ENCODE data around the gene CSMD2. TPM values are rescaled to one million over a fixed set of nuclear protein-coding genes. Genes with fewer than 3 reads are reported as not detected.

Gene CSMD2
- total RNA-seq, 5 donors from 2014 or later (not counting 1 experiment from before 2014, with no cell fraction given), result 0.03 TPM; not detected in 4

- POLR2A ChIA-PET, result no interaction called here
- peaks cover 3 to 12% (median 4%) of the 10 kb centered on the region in 3 donors for H3K4me1 Mint-ChIP-seq
- 18% methylated on average over 7 of the region's 9 CpGs for WGBS (ENCODE audit: insufficient coverage)
- Histone ChIP-seq H3K36me3 (ENCODE audit: control insufficient read depth in 2 of 2, extremely low read depth in 1 of 2, insufficient read depth in 1 of 2, low read length in 1 of 2) (no peaks in the 10 kb centered on the region), H3K27me3 (replicated peaks in 1 of 2; ENCODE audit: control insufficient read depth in 2 of 2, extremely low read depth in 1 of 2, insufficient read depth in 2 of 2, low read length in 1 of 2) (peaks cover 0 to 32% of the 10 kb centered on the region in 2 experiments), H3K27ac (ENCODE audit: low read length) (no peak overlapping the region), H3K4me1 (ENCODE audit: control insufficient read depth in 1 of 2, extremely low read depth in 1 of 2, insufficient read depth in 2 of 2, low read length in 2 of 2) (peaks cover 0 to 6% of the 10 kb centered on the region in 2 experiments), H3K9me3 (no peaks in the 10 kb centered on the region), H3K4me3 (ENCODE audit: control insufficient read depth in 1 of 2, extremely low read depth in 1 of 2, low read length in 1 of 2) (no peak overlapping the region)
- no peak for ATAC-seq (replicated peaks in 1 of 4)
- peak in 1 of 35 experiments; percentile 21 for DNase-seq
- peak overlapping the region in 1 of 3 donors; percentile 8 for H3K4me3 Mint-ChIP-seq
- peaks cover 33 to 45% of the 10 kb centered on the region in 2 donors for H3K27me3 Mint-ChIP-seq
- no peak overlapping the region for H3K27ac Mint-ChIP-seq
- H3K36me3 Mint-ChIP-seq, result no peaks in the 10 kb centered on the region
- CTCF ChIA-PET, result no interaction called here
- H3K9me3 Mint-ChIP-seq, result no peaks in the 10 kb centered on the region
Measured at GRCh38 chr1:33634806-33635205, 530.2 kb downstream of the CSMD2 start.

GRCh38 chr1:33634143-33634542 lies 530.9 kb downstream of the CSMD2 start:
- Histone ChIP-seq H3K27me3 (replicated peaks in 1 of 2; ENCODE audit: control insufficient read depth in 2 of 2, extremely low read depth in 1 of 2, insufficient read depth in 2 of 2, low read length in 1 of 2) (peaks cover 0 to 32% of the 10 kb centered on the region in 2 experiments), H3K4me1 (ENCODE audit: control insufficient read depth in 1 of 2, extremely low read depth in 1 of 2, insufficient read depth in 2 of 2, low read length in 2 of 2) (peaks cover 0 to 6% of the 10 kb centered on the region in 2 experiments), H3K4me3 (ENCODE audit: control insufficient read depth in 1 of 2, extremely low read depth in 1 of 2, low read length in 1 of 2) (no peak overlapping the region), H3K9me3 (no peaks in the 10 kb centered on the region), H3K36me3 (ENCODE audit: control insufficient read depth in 2 of 2, extremely low read depth in 1 of 2, insufficient read depth in 1 of 2, low read length in 1 of 2) (no peaks in the 10 kb centered on the region), H3K27ac (ENCODE audit: low read length) (no peak overlapping the region)
- ChIA-PET CTCF (interaction anchor here in 1 of 2 donors (0.9 kb wide), 1 partner anchor 26 kb away, joined by 4 read pairs; no protein-coding TSS in a partner anchor), POLR2A (no interaction called here)
- Mint-ChIP-seq H3K4me3 (no peak overlapping the region), H3K4me1 (peaks cover 3 to 12% (median 4%) of the 10 kb centered on the region in 3 donors), H3K27me3 (peaks cover 33 to 43% of the 10 kb centered on the region in 2 donors), H3K9me3 (no peaks in the 10 kb centered on the region), H3K36me3 (no peaks in the 10 kb centered on the region), H3K27ac (no peak overlapping the region)
- WGBS (ENCODE audit: insufficient coverage), result no CpG with 5 or more reads among the region's 5 CpGs
- DNase-seq, result no peak
- ATAC-seq (replicated peaks in 1 of 4), result no peak

DNA sequence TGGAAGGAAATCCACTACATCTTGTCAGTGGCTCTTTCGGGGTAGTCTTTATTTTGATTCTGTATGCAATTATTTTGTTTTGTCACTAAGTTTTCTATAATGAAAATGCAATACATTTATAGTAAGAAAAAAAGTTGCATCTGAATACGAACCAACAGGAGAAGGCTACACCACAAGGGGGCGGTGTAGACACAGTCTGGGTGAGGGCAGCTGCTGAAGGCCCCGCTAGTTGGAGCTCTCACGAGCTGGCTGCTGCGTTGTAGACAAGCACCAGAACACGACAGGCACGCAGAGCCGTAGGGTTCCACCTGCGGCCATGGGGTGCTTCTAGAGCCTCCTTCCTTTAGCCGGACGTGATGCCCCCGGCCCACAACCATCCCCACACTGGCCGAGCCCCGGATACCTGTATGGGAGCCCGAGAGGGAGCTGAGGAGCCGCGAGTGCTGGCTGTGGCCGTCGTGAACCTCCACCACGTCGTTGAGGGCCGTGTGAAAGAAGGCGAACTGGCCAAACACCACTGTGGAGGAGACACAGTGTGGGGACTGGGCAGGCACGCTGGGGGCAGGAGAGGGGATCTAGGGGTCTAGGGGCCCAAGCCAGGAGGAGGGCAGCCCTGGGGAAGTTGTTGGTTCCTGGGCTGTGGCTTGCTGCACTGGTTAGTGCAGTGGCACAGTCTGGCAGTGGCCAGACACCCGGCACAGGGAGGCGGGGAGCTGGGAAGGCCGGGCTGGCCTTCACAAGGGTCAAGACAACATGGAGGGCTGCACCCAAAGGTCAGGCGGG lies 531.8 kb downstream of the CSMD2 start:
- Mint-ChIP-seq H3K27me3 (peaks cover 31 to 43% of the 10 kb centered on the region in 2 donors), H3K36me3 (no peaks in the 10 kb centered on the region), H3K9me3 (no peaks in the 10 kb centered on the region), H3K27ac (no peak overlapping the region), H3K4me3 (peak overlapping the region in 1 of 3 donors; percentile 62), H3K4me1 (peaks cover 3 to 12% (median 4%) of the 10 kb centered on the region in 3 donors)
- 37% methylated on average over 26 of the region's 29 CpGs for WGBS (ENCODE audit: insufficient coverage)
- Histone ChIP-seq H3K27ac (ENCODE audit: low read length) (no peak overlapping the region), H3K36me3 (ENCODE audit: control insufficient read depth in 2 of 2, extremely low read depth in 1 of 2, insufficient read depth in 1 of 2, low read length in 1 of 2) (no peaks in the 10 kb centered on the region), H3K4me3 (ENCODE audit: control insufficient read depth in 1 of 2, extremely low read depth in 1 of 2, low read length in 1 of 2) (no peak overlapping the region), H3K4me1 (ENCODE audit: control insufficient read depth in 1 of 2, extremely low read depth in 1 of 2, insufficient read depth in 2 of 2, low read length in 2 of 2) (peaks cover 0 to 6% of the 10 kb centered on the region in 2 experiments), H3K27me3 (replicated peaks in 1 of 2; ENCODE audit: control insufficient read depth in 2 of 2, extremely low read depth in 1 of 2, insufficient read depth in 2 of 2, low read length in 1 of 2) (peaks cover 0 to 32% of the 10 kb centered on the region in 2 experiments), H3K9me3 (no peaks in the 10 kb centered on the region)
- CTCF ChIA-PET, result interaction anchor here (0.6 to 1.2 kb wide), 6 partner anchors 20 to 1113 kb away, joined by 3 to 10 read pairs (median 3); no protein-coding TSS in a partner anchor
- DNase-seq, result peak; percentile 52 to 87 (median 76)
- ATAC-seq (replicated peaks in 1 of 4), result peak; percentile 82 to 92 (median 88)
- POLR2A ChIA-PET, result no interaction called here

DNA sequence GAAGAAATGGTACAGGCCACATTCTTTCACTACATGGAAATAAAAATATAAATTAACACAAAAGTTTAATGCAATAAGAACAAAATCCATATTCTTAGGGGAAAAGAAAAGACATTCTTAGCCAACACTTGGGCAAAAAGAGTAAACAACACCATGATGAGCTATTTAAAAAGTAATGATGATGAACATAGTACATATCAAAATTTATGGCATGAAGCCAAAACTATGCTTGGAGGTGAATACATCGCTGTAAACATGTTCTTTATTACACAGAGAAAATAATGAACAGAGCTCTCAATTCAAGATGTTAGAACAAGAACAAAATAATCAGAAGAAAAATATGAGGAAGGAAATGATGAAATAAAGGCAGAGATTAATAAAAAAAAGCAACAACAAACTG lies 534.3 kb downstream of the CSMD2 start:
- peaks cover 0 to 35% of the 10 kb centered on the region in 2 experiments for H3K27me3 ChIP-seq (replicated peaks in 1 of 2; ENCODE audit: control insufficient read depth in 2 of 2, extremely low read depth in 1 of 2, insufficient read depth in 2 of 2, low read length in 1 of 2)
- H3K36me3 Mint-ChIP-seq, result no peaks in the 10 kb centered on the region
- DNase-seq (no peak), ATAC-seq (replicated peaks in 1 of 4) (no peak)
- H3K4me1 ChIP-seq (ENCODE audit: control insufficient read depth in 1 of 2, extremely low read depth in 1 of 2, insufficient read depth in 2 of 2, low read length in 2 of 2), result peaks cover 0 to 6% of the 10 kb centered on the region in 2 experiments
- no peak overlapping the region for H3K4me3 Mint-ChIP-seq
- no peak overlapping the region for H3K27ac Mint-ChIP-seq
- H3K36me3 ChIP-seq (ENCODE audit: control insufficient read depth in 2 of 2, extremely low read depth in 1 of 2, insufficient read depth in 1 of 2, low read length in 1 of 2), result no peaks in the 10 kb centered on the region
- ChIA-PET POLR2A (interaction anchor here in 1 of 2 donors (0.6 to 0.7 kb wide), 2 partner anchors 27 to 1849 kb away, joined by 3 read pairs; no protein-coding TSS in a partner anchor), CTCF (interaction anchor here in 1 of 2 donors (0.6 to 1.3 kb wide), 5 partner anchors 9 to 1974 kb away, joined by 3 to 4 read pairs (median 3); no protein-coding TSS in a partner anchor)
- H3K27me3 Mint-ChIP-seq, result peaks cover 42 to 51% of the 10 kb centered on the region in 2 donors
- no peak overlapping the region for H3K27ac ChIP-seq (ENCODE audit: low read length)
- H3K9me3 ChIP-seq, result no peaks in the 10 kb centered on the region
- no peak overlapping the region for H3K4me3 ChIP-seq (ENCODE audit: control insufficient read depth in 1 of 2, extremely low read depth in 1 of 2, low read length in 1 of 2)
- no peaks in the 10 kb centered on the region for H3K9me3 Mint-ChIP-seq
- WGBS (ENCODE audit: insufficient coverage), result no CpG with 5 or more reads among the region's 1 CpG
- H3K4me1 Mint-ChIP-seq, result peaks cover 3 to 12% (median 4%) of the 10 kb centered on the region in 3 donors

- Histone ChIP-seq H3K27ac (ENCODE audit: low read length) (no peak overlapping the region), H3K36me3 (ENCODE audit: control insufficient read depth in 2 of 2, extremely low read depth in 1 of 2, insufficient read depth in 1 of 2, low read length in 1 of 2) (no peaks in the 10 kb centered on the region), H3K4me1 (ENCODE audit: control insufficient read depth in 1 of 2, extremely low read depth in 1 of 2, insufficient read depth in 2 of 2, low read length in 2 of 2) (no peaks in the 10 kb centered on the region), H3K4me3 (ENCODE audit: control insufficient read depth in 1 of 2, extremely low read depth in 1 of 2, low read length in 1 of 2) (no peak overlapping the region), H3K9me3 (no peaks in the 10 kb centered on the region), H3K27me3 (replicated peaks in 1 of 2; ENCODE audit: control insufficient read depth in 2 of 2, extremely low read depth in 1 of 2, insufficient read depth in 2 of 2, low read length in 1 of 2) (peaks cover 0 to 30% of the 10 kb centered on the region in 2 experiments)
- ATAC-seq (replicated peaks in 1 of 4) (no peak), DNase-seq (no peak)
- WGBS (ENCODE audit: insufficient coverage), result 80% methylated on average over 1 of the region's 4 CpGs
- Mint-ChIP-seq H3K27ac (no peak overlapping the region), H3K36me3 (no peaks in the 10 kb centered on the region), H3K9me3 (no peaks in the 10 kb centered on the region), H3K27me3 (peaks cover 29 to 43% of the 10 kb centered on the region in 2 donors), H3K4me3 (no peak overlapping the region), H3K4me1 (no peaks in the 10 kb centered on the region)
- ChIA-PET POLR2A (no interaction called here), CTCF (no interaction called here)
Measured at GRCh38 chr1:33626801-33627200, 538.2 kb downstream of the CSMD2 start.

DNA sequence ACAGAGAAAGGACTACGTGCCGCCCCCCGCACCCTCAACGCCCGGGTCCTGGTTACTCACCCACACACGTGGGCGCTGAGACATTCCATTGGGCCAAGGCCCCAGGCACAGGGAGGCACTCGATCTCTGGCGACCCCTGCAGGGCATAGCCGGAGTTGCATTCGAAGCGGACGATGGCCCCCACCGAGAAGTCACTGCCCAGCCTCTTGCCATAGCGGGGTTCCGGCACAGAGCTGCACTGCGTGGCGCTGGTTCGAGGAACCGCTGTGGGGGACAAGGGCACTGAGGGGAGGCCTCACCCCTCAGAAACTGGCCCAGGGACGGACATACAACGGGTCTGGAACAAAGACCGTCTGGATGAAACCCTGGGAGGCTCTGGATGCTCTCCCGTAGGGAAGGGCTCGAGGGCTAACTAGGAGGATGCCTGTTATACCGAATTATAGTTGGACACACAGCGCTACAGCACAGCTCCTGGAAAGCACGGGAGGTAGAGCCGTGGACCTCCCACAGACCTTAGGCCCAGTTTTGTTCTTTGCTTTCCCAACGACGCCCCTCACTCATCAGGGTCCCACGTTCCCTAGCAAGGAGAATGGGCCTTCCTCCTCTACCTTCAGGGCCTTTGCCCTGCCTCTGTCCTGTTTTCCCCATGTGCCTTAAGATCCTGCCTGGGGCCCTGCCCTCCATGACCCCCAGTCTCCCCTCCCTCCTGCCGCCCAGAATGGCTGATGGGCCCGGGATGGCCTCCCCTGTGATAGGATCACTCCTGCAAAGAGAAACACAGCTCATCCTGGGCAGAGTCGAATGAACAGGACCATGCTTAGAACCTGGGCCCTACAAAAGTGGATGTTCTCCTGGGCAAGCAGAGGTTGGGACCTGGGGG lies 539.8 kb downstream of the CSMD2 start:
- no peaks in the 10 kb centered on the region for H3K9me3 ChIP-seq
- Mint-ChIP-seq H3K36me3 (no peaks in the 10 kb centered on the region), H3K27me3 (peaks cover 29 to 34% of the 10 kb centered on the region in 2 donors), H3K27ac (no peak overlapping the region), H3K9me3 (no peaks in the 10 kb centered on the region), H3K4me1 (no peaks in the 10 kb centered on the region), H3K4me3 (no peak overlapping the region)
- POLR2A ChIA-PET, result no interaction called here
- H3K4me1 ChIP-seq (ENCODE audit: control insufficient read depth in 1 of 2, extremely low read depth in 1 of 2, insufficient read depth in 2 of 2, low read length in 2 of 2), result no peaks in the 10 kb centered on the region
- H3K27ac ChIP-seq (ENCODE audit: low read length), result no peak overlapping the region
- ATAC-seq (replicated peaks in 1 of 4) (no peak), DNase-seq (peak in 1 of 35 experiments; percentile 4)
- peaks cover 0 to 30% of the 10 kb centered on the region in 2 experiments for H3K27me3 ChIP-seq (replicated peaks in 1 of 2; ENCODE audit: control insufficient read depth in 2 of 2, extremely low read depth in 1 of 2, insufficient read depth in 2 of 2, low read length in 1 of 2)
- CTCF ChIA-PET, result no interaction called here
- no peak overlapping the region for H3K4me3 ChIP-seq (ENCODE audit: control insufficient read depth in 1 of 2, extremely low read depth in 1 of 2, low read length in 1 of 2)
- H3K36me3 ChIP-seq (ENCODE audit: control insufficient read depth in 2 of 2, extremely low read depth in 1 of 2, insufficient read depth in 1 of 2, low read length in 1 of 2), result no peaks in the 10 kb centered on the region
- 88% methylated on average over 33 of the region's 35 CpGs for whole genome bisulfite sequencing (ENCODE audit: insufficient coverage)
